WI38 (cell line): ENCODE measurements around the gene PHAF1.

Source experiments
- H3K4me3 ChIP-seq: 2 replicates; pipeline ENCODE4 v1.5.1; 2011; ENCODE audit warnings: low read depth, mild to moderate bottlenecking, control low read depth, low read length
- TF ChIP-seq, protein P1 (sequence below): IDR thresholded peaks from 2 replicates; pipeline ENCODE4 v1.5.1; 2012; ENCODE audit warnings: low read depth, mild to moderate bottlenecking, control low read depth, low read length

PHAF1 gene

DNA sequence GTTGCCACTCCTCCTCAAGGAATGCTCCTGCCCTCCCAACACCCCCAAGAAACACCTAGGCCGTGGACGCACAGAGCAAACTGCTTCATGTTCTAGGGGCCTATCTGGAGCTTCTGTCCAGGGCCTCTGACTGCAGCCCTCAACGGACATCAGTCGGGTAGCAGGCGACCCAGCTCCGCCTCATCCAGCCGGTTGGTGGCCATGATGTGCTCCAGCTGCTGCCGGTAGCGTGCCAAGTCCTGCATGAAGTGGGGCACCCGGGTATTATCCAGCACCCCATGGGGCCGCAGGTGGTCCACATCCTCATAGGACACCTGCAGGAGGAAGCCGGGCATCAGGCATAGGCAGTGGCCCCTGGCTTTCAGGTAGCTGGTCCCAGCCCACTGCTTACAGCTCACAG lies 66.9 kb downstream of the PHAF1 start:
- TF ChIP-seq, protein P1, sequence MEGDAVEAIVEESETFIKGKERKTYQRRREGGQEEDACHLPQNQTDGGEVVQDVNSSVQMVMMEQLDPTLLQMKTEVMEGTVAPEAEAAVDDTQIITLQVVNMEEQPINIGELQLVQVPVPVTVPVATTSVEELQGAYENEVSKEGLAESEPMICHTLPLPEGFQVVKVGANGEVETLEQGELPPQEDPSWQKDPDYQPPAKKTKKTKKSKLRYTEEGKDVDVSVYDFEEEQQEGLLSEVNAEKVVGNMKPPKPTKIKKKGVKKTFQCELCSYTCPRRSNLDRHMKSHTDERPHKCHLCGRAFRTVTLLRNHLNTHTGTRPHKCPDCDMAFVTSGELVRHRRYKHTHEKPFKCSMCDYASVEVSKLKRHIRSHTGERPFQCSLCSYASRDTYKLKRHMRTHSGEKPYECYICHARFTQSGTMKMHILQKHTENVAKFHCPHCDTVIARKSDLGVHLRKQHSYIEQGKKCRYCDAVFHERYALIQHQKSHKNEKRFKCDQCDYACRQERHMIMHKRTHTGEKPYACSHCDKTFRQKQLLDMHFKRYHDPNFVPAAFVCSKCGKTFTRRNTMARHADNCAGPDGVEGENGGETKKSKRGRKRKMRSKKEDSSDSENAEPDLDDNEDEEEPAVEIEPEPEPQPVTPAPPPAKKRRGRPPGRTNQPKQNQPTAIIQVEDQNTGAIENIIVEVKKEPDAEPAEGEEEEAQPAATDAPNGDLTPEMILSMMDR, result no peak
- no peak overlapping the region for H3K4me3 ChIP-seq

DNA sequence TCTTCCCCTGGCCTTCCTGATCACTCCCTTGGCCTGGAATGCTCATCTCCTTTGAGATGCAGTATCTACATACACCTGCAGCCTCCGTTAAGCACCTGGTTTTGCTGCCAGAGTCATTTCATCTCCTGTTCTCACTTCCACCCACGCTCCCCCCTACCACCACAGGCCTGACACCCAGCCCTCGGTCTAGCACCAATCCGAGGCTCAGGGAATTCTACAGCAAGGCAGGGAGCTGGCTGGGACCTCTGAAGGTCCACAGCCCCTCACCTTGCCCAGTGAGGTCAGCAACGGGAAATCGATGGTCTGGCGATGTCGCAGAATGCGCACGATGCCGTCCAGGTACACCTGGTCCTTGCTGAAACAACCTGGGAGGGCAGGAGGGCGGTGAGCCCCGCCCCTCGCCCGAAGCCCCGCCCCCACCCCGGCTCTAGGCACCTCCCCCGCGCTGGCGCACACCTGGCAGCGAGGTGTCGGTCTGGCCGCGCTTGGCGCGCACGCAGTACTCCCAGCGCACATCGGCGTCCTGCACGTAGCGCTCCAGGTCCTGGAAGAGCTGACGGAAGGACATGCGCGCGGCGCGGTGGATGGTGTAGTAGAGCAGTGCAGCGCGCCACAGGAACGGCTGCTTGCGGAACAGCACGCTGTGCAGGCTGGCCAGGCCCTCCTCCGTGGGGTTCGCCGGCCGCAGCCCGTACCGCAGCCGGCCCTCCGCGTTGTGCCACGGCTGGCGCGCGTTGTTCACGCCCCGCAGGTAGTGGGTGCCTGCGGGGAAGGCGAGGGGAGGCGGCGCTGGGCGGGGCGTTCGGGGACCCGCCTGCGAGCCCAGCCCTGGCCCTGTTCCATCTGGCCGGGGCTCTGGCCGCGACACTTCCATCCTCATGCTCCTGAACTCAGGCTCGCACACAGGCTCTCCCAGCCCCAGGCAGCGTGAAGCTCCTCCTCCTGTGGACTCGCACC lies 68.3 kb downstream of the PHAF1 start:
- TF ChIP-seq, protein P1, result no peak
- H3K4me3 ChIP-seq, result no peak overlapping the region

DNA sequence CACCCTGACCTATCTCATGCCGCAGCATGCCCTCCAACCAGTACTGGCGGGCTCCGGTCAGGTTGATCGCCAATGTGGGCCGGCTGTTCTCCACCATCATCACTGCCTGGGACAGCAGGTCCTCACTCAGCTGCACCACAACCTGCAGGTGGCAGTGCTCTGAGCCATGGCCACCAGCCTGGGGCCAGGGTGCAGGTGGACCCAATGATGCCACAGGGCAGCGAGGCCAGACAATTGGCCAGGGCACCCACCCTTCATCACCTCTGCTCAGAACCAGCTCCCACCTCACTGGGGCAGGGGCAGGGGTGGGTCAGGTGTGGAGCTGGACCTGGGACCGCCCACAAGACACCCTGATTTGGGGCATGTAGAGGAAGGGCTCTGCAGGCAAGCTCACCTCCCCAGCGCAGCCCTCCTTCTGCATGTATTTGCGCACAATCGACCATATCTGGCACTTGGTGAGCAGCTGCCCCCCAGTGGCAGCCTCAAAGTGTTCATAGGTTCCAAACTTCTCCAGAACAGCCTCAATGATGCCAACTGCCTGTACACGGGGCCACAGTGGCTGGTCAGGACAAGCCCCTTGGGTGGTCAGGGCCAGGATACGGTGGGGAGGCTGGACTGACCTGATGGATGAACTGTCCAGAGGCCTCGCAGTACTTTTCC lies 69.8 kb downstream of the PHAF1 start:
- TF ChIP-seq, protein P1, result no peak
- H3K4me3 ChIP-seq, result no peak overlapping the region

DNA sequence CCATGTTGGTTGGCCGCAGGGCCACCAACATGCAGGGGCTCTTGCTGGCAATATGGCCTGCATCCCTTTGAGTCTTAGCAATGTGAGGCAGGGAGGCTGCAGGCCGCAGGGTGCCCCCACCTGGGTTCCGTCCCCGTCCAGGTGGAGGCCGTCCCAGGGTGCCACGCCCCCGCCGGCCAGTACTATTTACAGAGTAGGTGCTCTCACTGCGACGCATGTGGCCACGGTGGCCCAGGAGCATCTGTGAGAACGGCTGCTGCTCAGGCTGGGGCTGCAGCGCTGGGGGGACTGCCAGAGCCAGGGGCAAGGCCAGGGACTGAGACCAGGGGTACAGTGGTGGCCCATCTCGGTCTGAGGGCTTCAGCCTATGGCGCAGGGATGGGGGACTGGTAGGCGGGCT lies 70.4 kb downstream of the PHAF1 start:
- TF ChIP-seq, protein P1, result no peak
- H3K4me3 ChIP-seq, result no peak overlapping the region

DNA sequence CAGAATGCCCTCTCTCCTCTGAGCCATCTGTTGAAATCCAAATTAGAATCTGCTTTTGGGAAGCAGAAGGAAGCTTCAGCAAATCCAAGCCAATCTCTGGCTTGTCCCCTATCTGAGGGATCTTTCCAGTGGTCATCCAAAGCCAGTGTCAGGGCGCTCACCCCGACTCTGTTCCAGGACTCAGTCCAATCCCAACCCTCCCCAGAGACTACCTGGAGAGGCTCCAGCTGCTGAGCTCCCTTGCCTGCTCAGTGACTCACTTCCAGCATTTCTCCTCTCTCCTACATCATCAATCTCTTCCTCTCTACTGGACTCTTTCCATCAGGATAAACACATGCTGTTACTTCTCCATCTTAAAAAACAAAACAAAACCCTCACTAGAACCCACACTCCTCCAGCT lies 71.6 kb downstream of the PHAF1 start:
- TF ChIP-seq, protein P1, result no peak
- H3K4me3 ChIP-seq, result peak overlapping the region; percentile 17; the same call in 1 of the 2 replicates

DNA sequence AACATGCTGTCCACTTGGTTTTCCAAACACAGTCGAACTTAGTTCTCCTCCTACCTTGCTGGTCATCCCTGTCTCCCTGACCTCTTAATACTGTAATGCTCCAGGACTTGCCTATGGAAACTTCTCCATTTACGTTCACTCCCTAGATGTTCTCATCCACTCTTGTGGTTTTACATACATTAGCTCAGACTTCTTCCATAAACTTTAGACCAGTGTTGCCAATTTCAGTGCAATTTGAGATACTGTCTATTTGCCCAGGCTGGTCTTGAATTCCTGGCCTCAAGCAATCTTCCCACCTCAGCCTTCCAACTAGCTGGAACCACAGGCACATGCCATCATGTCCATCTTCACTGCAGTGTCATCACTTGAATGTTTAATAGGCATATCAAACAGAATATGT lies 72.5 kb downstream of the PHAF1 start:
- peak overlapping the region; percentile 78 for H3K4me3 ChIP-seq
- TF ChIP-seq, protein P1, result no peak

DNA sequence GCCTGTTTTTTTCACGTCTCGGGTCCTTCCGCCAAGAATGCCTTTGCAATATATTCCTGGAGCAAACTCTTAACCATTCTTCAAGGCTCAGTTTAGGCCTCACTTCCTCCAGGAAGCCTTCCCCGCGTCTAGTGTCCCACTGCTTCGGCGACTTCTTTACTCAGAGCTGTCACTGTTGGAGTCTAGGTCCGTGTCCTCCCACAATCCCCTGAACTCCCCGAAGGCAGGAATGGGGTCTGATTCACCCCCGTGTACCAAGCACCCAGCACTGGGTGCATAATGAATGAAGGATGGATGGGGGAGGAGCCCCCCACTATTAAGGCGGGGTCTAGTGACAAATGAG lies 73.5 kb downstream of the PHAF1 start:
- TF ChIP-seq, protein P1, result no peak
- H3K4me3 ChIP-seq, result peak overlapping the region; percentile 78
